Vagina (tissue), 2 donors: ENCODE measurements around the gene ST7.

ENCODE experiments used
- CTCF ChIP-seq, 3 experiments: fragments of 450-650 bp in 2 of 3; fragments of 200-600 bp in 1 of 3; sonication (generic) in 1 of 3; IDR thresholded peaks; one replicate each; pipeline ENCODE4 v1.5.1; 2017 to 2019; ENCODE audit warnings: antibody characterized with exemption in 3 of 3, mild to moderate bottlenecking in 2 of 3, moderate library complexity in 2 of 3
- POLR2A ChIP-seq, 2 donors: fragments of 450-650 bp; IDR thresholded peaks; one replicate each; pipeline ENCODE4 v1.6.1; 2017; ENCODE audit warnings: antibody characterized with exemption in 2 of 2, mild to moderate bottlenecking in 2 of 2, moderate library complexity in 2 of 2
- POLR2AphosphoS5 ChIP-seq, 2 donors: sonication (generic); formaldehyde crosslinking; IDR thresholded peaks; one replicate each; pipeline ENCODE4 v1.9.0; 2017; ENCODE audit warnings: antibody characterized with exemption in 2 of 2, mild to moderate bottlenecking in 2 of 2, low read depth in 1 of 2; ENCODE audit not compliant: insufficient read depth in 1 of 2

GRCh38 chr7:117014673-117015133 lies 61.4 kb downstream of the ST7 start:
- TF ChIP-seq CTCF (IDR thresholded peaks at IDR 0.05) (no peak), POLR2A (IDR thresholded peaks at IDR 0.05) (no peak), POLR2AphosphoS5 (IDR thresholded peaks at IDR 0.05; ENCODE audit: insufficient read depth in 1 of 2, low read depth in 1 of 2) (peak in 1 of 2 donors; percentile 26)
